GM19025 (cell line): Measurements from ENCODE around the gene STIM1.

Source experiments
- ATAC-seq: cut with Tn5 transposase; IDR thresholded peaks from one replicate; pipeline ENCODE4 v1.9.1; 2021; ENCODE audit warnings: mild to moderate bottlenecking, low read depth, moderate library complexity; ENCODE audit not compliant: unreplicated experiment

Gene STIM1

DNA sequence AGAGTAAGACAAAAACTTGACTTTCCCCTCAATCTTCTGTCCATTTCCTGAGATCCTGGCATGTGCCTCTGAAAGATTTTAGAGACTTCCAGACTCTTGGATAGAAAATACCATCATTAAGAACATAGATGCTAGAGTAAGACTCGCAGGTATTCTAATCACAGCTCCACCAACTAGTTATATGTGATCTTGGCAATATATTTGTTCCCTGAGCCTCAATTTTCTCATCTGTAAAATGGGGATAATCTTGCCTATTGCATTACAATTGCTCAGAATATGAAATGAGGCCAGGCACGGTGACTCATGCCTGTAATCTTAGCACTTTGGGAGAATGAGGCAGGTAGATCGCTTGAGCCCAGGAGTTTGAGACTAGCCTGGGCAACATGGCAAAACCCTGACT lies 25.4 kb upstream of the STIM1 start:
- no peak for ATAC-seq

DNA sequence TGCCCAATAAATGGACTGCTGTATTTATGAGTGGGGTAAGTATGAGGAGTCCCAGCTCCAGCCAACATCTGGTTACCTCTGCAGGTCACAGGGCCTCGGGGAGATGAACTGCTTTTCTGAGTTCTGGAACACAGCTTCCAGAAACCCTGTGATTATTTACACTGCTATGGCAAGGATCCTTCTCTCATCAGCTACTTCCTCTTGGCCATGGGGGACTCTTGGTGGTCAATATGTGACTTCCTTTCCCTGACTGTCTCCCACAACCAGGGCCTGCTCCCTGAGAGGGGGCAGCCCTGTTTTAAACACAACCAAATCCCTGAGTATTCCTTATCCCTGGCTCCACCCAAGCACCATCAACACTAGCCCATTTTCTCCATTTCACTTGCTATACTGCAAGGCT lies 24.7 kb upstream of the STIM1 start:
- ATAC-seq, result no peak

DNA sequence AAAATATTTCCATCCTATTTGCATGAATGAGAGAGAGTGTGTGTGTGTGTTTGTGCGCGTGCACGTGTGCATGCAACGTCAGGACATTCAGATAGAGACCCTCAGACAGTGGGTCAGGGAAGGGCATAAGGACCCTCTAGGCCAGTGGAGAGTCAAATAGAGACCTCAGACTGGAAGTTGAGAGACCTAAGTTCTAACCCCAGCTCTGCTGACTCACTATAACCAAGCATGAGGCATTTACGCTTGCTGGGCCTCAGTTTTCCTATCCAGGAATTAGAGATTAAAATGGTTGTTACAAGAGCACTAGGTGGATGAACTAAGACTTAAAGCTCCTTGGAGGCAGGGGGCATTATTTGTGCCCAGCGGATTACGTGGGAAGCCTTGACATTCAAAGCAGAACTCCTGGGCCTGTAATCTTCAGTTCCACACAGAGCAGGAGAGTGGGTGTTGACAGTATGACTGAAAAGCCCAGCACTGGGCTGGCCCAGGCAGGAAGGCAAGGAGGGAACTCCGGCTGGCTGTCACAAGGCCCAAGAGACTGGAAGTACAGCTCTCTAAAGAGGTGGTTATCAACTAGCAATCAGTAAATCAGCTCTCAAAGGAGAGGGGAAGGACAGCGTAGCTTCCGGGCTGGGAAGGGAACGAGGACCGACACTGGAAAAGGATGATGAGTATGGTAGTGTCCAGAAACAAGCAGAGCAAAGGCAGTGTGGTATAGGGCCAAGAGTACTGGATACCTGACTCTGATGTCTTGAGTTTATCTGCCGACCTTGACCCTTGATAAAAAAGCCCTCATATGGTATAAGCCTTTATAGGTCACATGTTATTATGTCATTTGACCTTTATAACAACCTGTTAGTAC lies 23.9 kb upstream of the STIM1 start:
- ATAC-seq, result no peak

DNA sequence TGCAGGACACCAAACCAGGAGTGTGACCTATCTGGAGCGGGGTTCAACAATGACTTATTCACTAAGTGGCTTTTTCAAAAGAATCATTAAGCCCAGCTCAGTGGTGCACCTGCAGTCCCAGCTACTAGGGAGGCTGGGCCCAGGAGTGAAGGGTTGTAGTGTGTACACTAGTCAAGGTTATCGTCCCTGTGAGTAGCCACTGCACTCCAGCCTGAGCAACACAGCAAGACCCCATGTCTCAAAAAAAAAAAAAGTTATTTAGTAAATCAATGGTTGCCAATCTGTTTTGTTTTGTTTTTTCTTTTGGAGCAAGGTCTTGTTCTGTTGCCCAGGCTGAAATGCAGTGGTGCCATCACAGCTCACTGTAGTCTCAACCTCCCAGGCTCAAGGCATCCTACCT lies 22.6 kb upstream of the STIM1 start:
- ATAC-seq, result no peak

DNA sequence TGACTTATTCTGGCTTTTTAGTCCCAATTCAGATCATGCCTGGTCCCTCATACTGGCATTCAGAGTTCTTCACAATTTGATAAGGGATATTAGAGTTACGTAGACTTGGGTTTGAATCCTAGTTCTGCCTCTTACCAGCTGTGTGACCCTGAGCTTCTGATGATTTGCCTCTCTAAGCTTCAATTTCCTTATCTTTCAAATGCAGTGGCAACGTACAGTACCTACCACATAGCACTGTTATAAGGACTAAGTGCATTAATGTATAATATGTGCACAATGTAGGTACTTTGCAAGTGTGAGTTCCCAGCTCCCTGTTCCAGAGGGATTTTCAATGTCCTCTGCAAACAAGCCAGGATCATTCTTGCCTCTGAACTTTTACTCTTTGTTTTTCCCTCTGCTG lies 22.0 kb upstream of the STIM1 start:
- no peak for ATAC-seq

DNA sequence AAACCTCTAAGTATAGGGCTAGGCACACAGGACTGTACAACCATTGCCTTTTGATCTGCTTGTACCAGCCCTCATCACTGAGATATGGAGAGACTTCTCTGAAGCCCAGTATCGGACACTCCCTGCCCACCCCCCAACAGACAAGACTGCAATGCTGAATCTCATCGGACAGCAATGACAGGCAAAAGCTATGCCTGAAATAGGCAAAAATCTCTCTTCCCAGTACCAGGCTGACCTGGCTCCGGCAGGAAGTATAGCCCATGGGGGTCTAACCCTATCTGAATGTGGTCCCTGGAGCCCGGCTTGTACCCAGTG lies 21.2 kb upstream of the STIM1 start:
- ATAC-seq, result no peak

DNA sequence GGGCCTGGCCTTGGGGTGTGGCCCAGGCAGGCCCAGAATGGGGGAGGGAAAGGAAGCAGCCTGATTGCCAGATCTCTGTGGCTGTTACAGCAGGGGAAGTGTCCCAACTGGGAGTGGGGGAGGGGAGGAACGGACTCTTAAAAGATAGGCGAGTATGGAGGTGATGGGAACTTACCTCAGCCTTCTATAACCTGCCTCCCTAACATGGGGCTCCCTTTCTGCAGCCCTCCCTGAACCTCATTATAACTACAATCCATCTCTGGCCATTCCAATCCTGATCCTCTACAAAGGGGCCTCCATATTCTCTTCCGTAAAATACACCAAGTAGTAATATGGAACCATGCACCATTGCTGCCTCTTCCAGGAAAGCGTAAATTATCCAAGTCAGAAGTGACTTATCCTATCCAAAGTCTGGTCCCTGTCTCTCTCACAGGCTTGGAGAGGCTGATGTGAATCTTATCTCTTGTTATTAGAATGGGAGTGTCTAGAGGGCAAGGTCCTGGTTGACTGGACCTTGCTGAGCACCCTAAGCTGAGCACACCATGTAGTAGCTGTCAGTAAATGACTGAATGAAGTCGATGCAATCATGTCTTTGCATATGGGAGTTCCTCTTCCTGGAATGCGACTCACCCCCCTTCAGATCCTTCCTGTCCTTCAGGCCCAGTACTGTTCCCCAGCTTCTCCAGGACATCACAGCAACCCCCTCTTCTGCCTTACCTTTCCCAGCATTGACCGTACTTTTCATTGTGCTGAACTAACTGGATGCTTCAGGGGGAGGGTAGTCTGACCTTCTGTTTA lies 20.6 kb upstream of the STIM1 start:
- ATAC-seq, result no peak

DNA sequence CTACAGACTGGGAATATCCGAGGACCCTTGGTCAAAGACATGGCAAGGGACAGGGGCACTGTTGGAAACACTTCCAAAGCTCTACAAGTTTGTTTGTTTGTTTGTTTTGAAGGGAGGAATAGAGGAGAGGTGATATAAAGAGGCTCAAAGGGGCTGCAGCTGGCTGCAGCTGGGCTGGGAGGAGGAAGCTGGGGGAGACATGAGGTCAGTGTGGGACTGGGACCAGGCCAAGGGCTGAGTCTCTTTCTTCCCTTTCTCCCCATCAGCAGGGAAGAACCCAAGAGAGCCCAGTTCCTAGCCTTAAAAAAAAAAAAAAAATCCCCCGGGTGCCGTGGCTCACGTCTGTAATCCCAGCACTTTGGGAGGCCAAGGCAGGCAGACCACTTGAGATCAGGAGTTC lies 19.7 kb upstream of the STIM1 start:
- no peak for ATAC-seq

DNA sequence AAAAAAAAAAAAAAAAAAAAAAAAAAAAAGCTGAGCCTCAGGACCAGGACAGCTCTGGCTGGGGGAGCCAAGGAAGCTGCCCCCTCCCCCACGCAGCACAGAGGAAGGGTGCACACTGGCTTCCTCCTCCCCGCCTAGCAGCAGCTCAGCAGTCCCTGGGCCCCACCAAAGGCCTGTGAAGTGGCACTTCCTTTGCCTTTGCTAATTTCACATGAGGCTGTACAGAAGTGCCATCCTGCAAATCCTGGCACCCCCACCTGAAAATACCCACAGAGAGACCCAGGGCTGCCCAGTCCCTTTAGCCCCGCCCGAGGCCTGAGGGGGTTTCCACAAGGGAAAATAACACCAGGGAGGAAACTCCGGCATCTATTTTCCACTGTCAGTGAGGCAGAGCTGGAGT lies 18.6 kb upstream of the STIM1 start:
- no peak for ATAC-seq

DNA sequence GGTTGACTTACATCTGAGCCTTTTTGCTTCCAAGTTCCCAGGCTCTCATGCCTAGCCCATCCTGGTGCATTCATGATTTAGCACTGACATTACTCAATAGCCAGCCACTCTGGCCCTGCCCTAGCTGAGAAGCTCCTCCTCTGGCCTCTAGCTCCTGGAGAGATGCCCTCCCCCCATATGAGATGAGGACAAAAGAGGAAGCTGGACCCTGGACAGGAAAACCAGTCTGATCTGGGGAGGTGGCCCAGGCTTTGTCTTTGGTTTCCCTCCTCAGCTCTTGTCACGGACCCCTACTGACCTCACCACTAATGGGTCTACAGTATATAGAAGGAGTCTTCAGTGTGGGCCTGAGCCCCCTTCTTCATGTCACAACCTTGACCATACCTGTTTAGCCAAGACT lies 17.7 kb upstream of the STIM1 start:
- ATAC-seq, result no peak

DNA sequence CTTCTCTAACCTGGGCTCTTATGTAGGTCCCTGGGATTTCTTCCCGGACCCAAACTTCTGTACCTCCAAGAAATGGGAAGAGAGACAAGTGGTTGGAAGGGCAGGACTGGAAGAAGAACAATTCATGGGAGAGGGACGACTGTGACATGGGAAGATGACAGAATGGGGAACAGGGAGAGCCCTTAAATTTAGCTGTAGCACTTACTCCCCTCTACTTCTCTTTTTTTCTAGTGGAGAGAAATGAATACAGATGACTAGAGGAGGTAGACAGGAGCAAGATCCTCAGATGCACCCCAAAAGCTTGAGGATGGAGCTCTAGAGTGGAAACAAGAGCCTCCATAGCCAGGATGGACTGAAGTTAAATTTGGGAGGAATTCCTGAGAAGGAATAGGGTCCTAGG lies 17.0 kb upstream of the STIM1 start:
- no peak for ATAC-seq

DNA sequence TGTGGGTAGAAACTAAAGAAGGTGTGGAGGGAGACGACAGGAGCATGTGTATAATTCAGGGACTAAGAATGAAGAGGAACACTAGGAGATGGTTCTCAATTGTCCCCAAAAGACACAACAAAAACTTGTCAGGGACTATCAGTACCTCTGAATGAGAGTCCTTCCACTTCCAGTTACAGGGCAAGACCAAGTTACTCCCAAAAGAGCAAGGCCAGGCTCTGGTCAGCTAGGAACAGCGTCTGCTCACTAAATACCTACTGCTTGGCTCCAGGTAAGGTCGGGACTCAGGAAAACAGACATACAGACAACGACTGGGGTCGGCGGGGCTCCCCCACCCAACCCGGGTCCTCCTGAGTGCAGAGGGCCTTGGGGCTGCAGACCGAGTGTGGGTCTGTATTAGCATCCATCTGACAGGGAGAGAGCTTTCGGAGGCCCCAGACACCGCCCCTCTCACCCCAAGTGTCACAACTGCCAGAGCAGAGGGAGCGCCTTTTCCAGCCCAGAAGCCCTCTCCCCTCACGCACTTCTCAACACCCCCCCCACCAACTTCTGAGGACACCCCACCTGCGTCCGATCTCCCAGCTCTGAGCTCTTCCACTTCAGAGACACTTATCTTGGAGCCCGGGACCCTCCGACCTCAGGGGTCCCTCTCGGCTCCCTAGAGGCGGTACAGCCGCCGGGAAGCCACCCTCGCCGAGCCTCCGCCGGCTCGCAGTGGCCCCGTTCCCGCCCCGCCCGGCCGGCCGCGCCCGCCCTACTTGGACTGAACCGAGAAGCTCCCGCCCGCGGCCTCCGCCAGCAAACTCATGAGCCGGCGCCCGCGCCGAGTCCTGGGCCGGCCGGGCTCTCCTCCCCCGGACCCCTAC lies 15.2 kb upstream of the STIM1 start:
- no peak for ATAC-seq

DNA sequence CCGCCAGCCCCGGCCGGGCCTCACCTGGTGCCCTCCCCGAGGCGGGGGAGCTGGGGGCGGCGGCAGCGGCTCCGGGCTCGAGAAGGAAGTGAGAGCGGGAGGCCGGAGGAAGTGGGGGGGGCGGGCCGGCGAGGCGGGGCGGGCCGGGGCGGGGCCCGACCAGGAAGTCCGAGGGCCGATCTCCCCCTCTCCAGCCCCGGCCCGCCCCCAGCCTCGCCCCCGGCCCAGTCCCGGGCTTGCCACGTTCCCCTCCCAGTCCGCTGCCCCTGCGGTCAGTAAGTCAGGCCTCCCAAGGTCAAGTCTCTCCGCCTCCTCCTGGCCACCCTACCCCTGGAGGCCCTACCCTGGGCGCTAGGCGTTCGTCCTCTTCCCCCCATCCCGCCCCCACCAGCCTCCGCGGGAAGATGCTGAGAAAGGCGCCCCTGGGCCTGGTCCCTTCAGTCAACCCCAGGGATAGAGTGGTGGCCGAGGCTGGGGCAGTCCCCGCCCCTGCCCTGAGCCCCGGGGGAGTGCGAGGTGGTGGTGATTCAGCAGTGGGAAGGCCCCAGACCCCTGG lies 14.5 kb upstream of the STIM1 start, which contains the start of gene RHOG:
Gene RHOG, minus strand, starts transcription at position 90 of the 556 bp plus-strand sequence. CDS start 12,821 bp downstream, outside the sequence.
- peak; percentile 45 for ATAC-seq

DNA sequence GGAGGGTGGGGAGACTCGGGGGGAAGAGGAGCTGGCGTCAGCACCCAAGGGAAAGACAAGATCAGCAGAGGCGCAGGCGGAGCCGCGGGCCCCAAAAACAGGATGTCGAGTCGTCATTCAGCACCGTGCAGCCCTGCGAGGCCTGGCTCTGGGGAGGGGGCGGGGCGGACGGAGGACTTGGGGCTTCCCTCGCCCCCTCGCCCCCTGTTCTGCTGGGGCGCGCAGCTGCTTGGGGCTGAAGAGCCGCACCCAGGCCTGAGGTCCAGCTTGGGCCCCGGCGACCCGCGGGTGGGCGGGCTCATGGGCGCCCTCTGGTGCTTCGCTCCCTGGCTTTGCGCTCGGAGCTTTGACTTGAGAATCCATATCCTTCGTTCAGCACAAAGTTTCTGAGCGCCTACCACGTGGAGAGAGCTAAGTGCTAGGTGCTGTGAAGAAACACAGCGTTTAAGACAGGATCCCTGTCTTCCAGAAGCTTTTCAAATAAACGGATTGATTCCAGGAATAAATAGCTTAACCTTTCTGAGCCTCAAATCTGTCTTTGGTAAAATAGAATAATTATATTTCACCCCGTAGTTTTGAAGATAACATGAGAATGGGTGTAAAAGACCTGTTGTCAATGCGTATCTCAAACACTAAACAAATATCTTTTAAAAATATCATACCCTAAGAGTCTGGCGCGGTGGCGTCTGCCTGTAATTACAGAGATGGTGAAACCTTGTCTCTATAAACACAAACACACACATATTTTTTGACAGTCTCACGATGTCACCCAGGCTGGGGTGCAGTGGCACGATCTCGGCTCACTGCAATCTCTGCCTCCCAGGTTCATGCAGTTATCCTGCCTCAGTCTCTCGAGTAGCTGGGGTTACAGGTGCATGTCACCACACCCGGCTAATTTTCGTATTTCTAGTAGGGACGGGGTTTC lies 13.8 kb upstream of the STIM1 start:
- peak; percentile 53 for ATAC-seq

DNA sequence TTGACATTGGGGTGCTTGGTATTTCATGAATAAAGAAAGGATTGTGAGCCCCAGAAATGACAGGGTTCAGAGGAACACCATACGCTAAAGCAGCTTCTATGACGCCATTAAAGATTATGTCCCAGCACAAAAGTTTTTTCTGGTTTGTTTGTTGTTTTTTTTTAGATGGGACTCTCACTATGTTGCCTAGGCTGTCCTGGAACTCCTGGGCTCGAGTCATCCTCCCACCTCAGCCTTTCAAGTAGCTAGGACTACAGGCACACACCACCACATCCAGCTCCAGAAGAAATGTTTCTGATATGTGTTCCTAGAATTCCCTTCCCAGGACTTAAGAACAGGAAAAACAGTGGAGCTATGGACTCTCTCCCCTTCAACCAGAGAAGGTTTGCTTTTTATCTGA lies 12.1 kb upstream of the STIM1 start:
- ATAC-seq, result no peak

DNA sequence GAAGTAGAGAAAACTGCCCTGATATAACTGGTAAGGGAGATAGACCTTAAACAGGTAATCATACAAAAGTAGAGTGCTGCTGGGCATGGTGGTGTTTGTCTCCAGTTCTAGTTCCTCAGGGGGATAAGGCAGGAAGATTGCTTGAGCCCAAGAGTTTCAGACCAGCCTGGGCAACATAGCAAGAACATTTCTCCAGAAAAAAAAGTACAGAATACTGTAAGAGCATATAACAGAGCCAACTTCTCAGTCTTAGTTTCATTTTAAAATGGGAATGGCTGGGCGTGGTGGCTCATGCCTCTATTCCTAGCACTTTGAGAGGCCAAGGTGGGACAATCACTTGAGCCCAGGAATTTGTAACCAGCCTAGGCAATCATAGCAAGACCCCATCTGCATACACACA lies 10.2 kb upstream of the STIM1 start:
- ATAC-seq, result no peak

DNA sequence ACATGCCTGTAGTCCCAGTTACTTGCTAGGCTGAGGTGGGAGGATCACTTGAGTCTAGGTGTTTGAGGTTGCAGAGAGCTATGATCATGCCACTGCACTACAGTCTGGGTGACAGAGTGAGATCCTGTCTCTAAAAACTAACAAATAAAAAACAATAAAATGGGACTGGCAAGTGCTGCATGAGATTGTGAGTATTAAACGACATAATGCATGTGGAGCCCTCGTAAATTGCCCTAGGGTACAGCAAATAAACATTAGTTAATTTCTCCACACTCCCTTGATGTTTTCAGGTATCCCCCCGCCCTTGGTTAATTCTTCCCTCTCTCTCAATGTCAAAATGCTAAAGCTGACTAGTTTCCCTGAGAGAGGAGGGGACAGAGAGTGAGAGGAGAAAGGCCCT lies 9.8 kb upstream of the STIM1 start:
- no peak for ATAC-seq

DNA sequence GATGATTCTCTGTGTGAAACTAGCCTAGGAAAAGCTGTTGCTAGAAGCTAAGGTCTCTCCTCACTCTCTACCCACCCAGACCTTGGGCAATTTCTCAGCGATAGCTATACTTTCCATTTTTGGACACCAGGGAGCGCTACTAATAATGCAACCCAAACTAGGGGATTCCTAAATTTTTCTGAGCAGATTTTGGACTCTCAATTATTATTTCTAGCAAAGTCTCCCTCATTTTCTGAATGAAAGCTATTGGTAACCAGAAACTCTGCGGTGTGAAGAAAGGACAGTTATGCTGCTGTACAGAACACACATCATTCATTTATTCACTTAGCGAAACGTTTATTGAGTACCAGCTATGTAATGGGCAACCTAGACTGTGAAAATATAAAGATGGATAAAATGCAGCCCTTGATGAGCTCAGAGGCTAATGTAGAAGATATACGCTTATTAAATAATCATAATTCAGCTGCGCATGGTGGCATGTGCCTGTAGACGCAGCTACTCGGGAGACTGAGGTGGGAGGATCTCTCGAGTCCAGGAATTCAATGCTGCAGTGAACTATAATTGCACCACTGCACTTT lies 6.1 kb upstream of the STIM1 start:
- ATAC-seq, result no peak

DNA sequence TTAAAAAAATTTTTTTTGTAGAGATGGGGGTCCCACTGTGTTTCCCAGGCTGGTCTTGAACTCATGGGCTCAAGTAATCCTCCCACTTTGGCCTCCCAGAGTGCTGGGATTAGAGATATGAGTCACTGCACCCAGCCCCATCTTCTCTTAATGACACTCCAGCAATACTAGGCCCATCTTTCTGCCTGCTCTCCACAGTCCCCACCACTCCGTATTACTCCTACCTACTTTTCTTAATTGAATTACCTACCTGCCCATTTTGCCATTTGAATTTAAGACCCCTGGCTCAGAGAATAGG lies 2.0 kb upstream of the STIM1 start:
- no peak for ATAC-seq
